HepG2 (cell line): ENCODE results near the gene MACROH2A1. TPM values are rescaled to one million over a fixed set of nuclear protein-coding genes. Genes with fewer than 3 reads are reported as not detected.
A peak's percentile ranks its signal among the peaks of the same experiment; 100 is the strongest.

ENCODE experiments used
- ATAC-seq: fragments of 200-7000 bp; cut with Tn5 transposase; 3 replicates; pipeline ENCODE4 v1.9.1; 2020; ENCODE audit warnings: mild to moderate bottlenecking, moderate library complexity
- BruUV-seq: library from RNA; stranded (reverse); fragments of 400-500 nt; replicated peaks from 2 replicates; lab custom pipeline; 2021; lab: Mats Ljungman, UMichigan
- CTCF ChIA-PET: fragments of 300-600 bp; formaldehyde crosslinking; extraction: SDS; loops from one replicate; lab custom pipeline; 2021; ENCODE audit warnings: low total read pairs, inconsistent platforms, low intra/inter-chr PET ratio; lab: Yijun Ruan, JAX
- POLR2A ChIA-PET: fragments of 350-600 bp; sonication (Branson Sonifier 250); formaldehyde crosslinking; loops from one replicate; lab custom pipeline; 2020; ENCODE audit warnings: antibody characterized with exemption, inconsistent platforms; lab: Yijun Ruan, JAX
- DNase-seq: peaks from one replicate; pipeline ENCODE4 v3.0.0-alpha.2; 2015; ENCODE audit warnings: low spot score
- FAIRE-seq: peaks from 3 replicates; lab custom pipeline; 2011; peaks lifted over from hg19 to GRCh38; lab: Jason Lieb, UNC
- H2AFZ ChIP-seq: one replicate; pipeline ENCODE4 v1.6.1; 2011; ENCODE audit warnings: low read length, inconsistent platforms
- H3K27ac ChIP-seq: fragments of 300-600 bp; 3 replicates; pipeline ENCODE4 v1.8.0; 2011; ENCODE audit warnings: mixed run types, mild to moderate bottlenecking, mixed read lengths, low read length, inconsistent platforms; ENCODE audit not compliant: insufficient read depth; ENCODE audit errors: extremely low read length
- H3K27me3 ChIP-seq, 2 experiments: fragments of 200-600 bp in 1 of 2; 2 replicates in 1 of 2; 3 replicates in 1 of 2; pipeline versions ENCODE4 v1.6.0 to v1.8.0; 2011; ENCODE audit warnings: low read length in 2 of 2, mild to moderate bottlenecking in 2 of 2, moderate library complexity in 2 of 2, inconsistent platforms in 1 of 2; ENCODE audit not compliant: insufficient read depth in 2 of 2, control insufficient read depth in 1 of 2
- H3K36me3 ChIP-seq, 2 experiments: fragments of 200-600 bp in 1 of 2; replicated peaks in 1 of 2; 2 replicates in 1 of 2; 3 replicates in 1 of 2; pipeline versions ENCODE4 v1.5.1 to v1.8.0; 2011; ENCODE audit warnings: low read length in 2 of 2, inconsistent platforms in 1 of 2; ENCODE audit not compliant: insufficient read depth in 2 of 2, control insufficient read depth in 1 of 2
- H3K4me1 ChIP-seq: 2 replicates; pipeline ENCODE4 v1.5.1; 2012; ENCODE audit warnings: low read length, inconsistent platforms; ENCODE audit not compliant: insufficient read depth
- H3K4me2 ChIP-seq: 2 replicates; pipeline ENCODE4 v1.6.0; 2011; ENCODE audit warnings: low read depth, low read length, inconsistent platforms
- H3K4me3 ChIP-seq, 3 experiments: fragments of 200-600 bp in 1 of 3; sonication (generic), shearing (Covaris generic) in 1 of 3; replicated peaks in 1 of 3; 2 replicates each; pipeline ENCODE4 v1.5.1; 2011 to 2016; ENCODE audit warnings: low read length in 3 of 3, inconsistent platforms in 2 of 3, low read depth in 2 of 3, mild to moderate bottlenecking in 2 of 3, control low read depth in 1 of 3, mixed read lengths in 1 of 3; ENCODE audit not compliant: insufficient read depth in 1 of 3
- H3K79me2 ChIP-seq: one replicate; pipeline ENCODE4 v1.6.1; 2011; ENCODE audit warnings: low read length, inconsistent platforms; ENCODE audit not compliant: insufficient read depth
- H3K9ac ChIP-seq: 2 replicates; pipeline ENCODE4 v1.6.0; 2011; ENCODE audit warnings: mild to moderate bottlenecking, low read depth, low read length, inconsistent platforms; ENCODE audit not compliant: insufficient read depth
- H3K9me3 ChIP-seq: 2 replicates; pipeline ENCODE4 v1.5.1; 2012; ENCODE audit warnings: mild to moderate bottlenecking, low read length
- H4K20me1 ChIP-seq: 2 replicates; pipeline ENCODE4 v1.6.0; 2011; ENCODE audit warnings: inconsistent platforms, mild to moderate bottlenecking, low read length, moderate library complexity; ENCODE audit not compliant: insufficient read depth
- FOSL2 ChIP-seq: sonication (generic); formaldehyde crosslinking; IDR thresholded peaks from 2 replicates; pipeline ENCODE4 v1.4.0; 2020; ENCODE audit warnings: missing genetic modification reagents
- FOXA1 ChIP-seq, 2 experiments: fragments of 450-650 bp in 1 of 2; sonication (generic) in 1 of 2; formaldehyde crosslinking in 1 of 2; IDR thresholded peaks; 2 replicates each; pipeline versions ENCODE4 v1.4.0 to v1.6.1; 2016 to 2020; ENCODE audit warnings: missing genetic modification reagents in 1 of 2
- JUN ChIP-seq: sonication (generic); formaldehyde crosslinking; IDR thresholded peaks from 2 replicates; pipeline ENCODE4 v1.4.0; 2020; ENCODE audit warnings: mild to moderate bottlenecking, missing genetic modification reagents
- NFATC3 ChIP-seq: sonication (generic); formaldehyde crosslinking; IDR thresholded peaks from 2 replicates; pipeline ENCODE4 v1.5.1; 2020; ENCODE audit warnings: mild to moderate bottlenecking, missing genetic modification reagents
- NFYB ChIP-seq: sonication (generic); formaldehyde crosslinking; IDR thresholded peaks from 2 replicates; pipeline ENCODE4 v1.4.0; 2020; ENCODE audit warnings: missing genetic modification reagents
- NR2F2 ChIP-seq: IDR thresholded peaks from 2 replicates; pipeline ENCODE4 v1.6.1; 2012; ENCODE audit warnings: low read depth, inconsistent platforms, borderline replicate concordance
- SMAD9 ChIP-seq: sonication (generic); formaldehyde crosslinking; IDR thresholded peaks from 2 replicates; pipeline ENCODE4 v1.5.1; 2020; ENCODE audit warnings: mild to moderate bottlenecking, missing genetic modification reagents
- SMYD3 ChIP-seq: sonication (generic); formaldehyde crosslinking; IDR thresholded peaks from 2 replicates; pipeline ENCODE4 v1.8.1; 2023; ENCODE audit warnings: mild to moderate bottlenecking, missing genetic modification reagents
- ZBTB8A ChIP-seq: sonication (generic); formaldehyde crosslinking; IDR thresholded peaks from 2 replicates; pipeline ENCODE4 v1.4.0; 2020; ENCODE audit warnings: mild to moderate bottlenecking, low read depth, missing genetic modification reagents, borderline replicate concordance
- ZNF3 ChIP-seq: IDR thresholded peaks from 2 replicates; pipeline ENCODE4 v1.7.0; 2017; ENCODE audit warnings: inconsistent platforms
- ZNF383 ChIP-seq: sonication (generic); formaldehyde crosslinking; IDR thresholded peaks from 2 replicates; pipeline ENCODE4 v1.4.0; 2020; ENCODE audit warnings: missing genetic modification reagents, mild to moderate bottlenecking, borderline replicate concordance
- ZNF530 ChIP-seq: sonication (generic); formaldehyde crosslinking; IDR thresholded peaks from 2 replicates; pipeline ENCODE4 v1.5.0; 2020; ENCODE audit warnings: low read depth, mild to moderate bottlenecking, missing genetic modification reagents
- WGBS: methylation state at CpG from one replicate; pipeline ENCODE4 v1.1.6; 2017; ENCODE audit warnings: low lambda C conversion rate; 5-methylcytosine and 5-hydroxymethylcytosine counted together
- in situ Hi-C: cut with HindIII; loops from 2 replicates; pipeline ENCODE4 v1.10.0; 2017; ENCODE audit warnings: low pct_unique_long_range_greater_than_20kb; ENCODE audit not compliant: extremely low pct_ligation_motif_present
- intact Hi-C: fragments of 100-400 bp; cut with micrococcal nuclease; formaldehyde crosslinking; loops from one replicate; pipeline ENCODE4 v1.10.0; 2022; ENCODE audit not compliant: unreplicated experiment
- polyA plus RNA-seq, 8 experiments: library from polyadenylated mRNA; depleted of rRNA in 3 of 8; stranded (reverse) in 7 of 8; unstranded in 1 of 8; fragments of >200 nt; fragmentation: Illumina TruSeq in 4 of 8; extraction: Trizol in 4 of 8; gene quantifications; 2 replicates each; pipeline versions ENCODE4 v1.2.1 to v1.2.3, GENCODE V29; 2011 to 2016; ENCODE audit warnings: low read depth in 4 of 8, missing spikeins in 1 of 8, mixed read lengths in 1 of 8; ENCODE audit not compliant: insufficient read depth in 1 of 8
- total RNA-seq, 5 experiments: library from RNA; depleted of rRNA; stranded (reverse); fragments of >200 nt; fragmentation: Illumina TruSeq; extraction: Trizol; gene quantifications; 2 replicates each; pipeline ENCODE4 v1.2.3, GENCODE V29; 2016; ENCODE audit warnings: low read depth in 1 of 5
- TF ChIP-seq, protein P1 (sequence below): sonication (generic); formaldehyde crosslinking; IDR thresholded peaks from 2 replicates; pipeline ENCODE4 v1.4.0; 2020; ENCODE audit warnings: mild to moderate bottlenecking, missing genetic modification reagents

Gene MACROH2A1
- total and polyA plus RNA-seq, 2 of the 13 experiments (the other 11 are each of a cell fraction or from before 2014, with no cell fraction given) = 69.1 to 158 TPM

DNA sequence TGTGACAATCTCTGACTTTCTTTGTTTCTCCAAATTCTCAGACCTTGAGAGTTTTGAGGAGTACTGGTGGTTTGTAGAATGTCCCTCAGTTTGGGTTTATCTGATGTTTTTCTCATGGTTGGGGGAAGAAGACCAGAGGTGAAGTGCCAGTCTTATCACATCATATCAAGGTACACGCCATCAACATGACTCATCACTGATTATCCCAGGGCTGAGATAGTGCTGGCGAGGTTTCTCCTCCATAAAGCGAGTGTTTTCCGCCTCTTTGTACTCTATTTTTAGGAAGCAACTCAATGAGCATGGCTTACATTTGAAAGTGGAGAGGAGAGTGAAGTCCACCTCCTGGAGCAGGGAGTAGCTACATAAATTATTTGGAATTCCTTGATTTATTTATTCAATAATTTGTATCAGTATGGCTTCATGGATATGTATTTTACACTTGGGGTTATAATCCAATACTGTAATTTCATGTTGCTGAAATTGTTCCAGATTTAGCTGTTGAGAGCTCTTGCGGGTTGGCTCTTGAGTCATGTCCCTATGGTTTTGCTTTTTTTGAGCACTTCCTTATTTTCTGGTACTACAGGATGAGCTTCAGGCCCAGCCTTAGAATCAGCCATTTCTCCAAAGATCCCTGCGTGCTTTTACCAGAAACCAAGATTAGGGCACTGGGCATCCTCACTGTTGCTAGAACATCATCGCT is 24.3 kb upstream of the MACROH2A1 start:
- in situ Hi-C loops = no loop called here
- intact Hi-C loops = no loop called here
- CTCF ChIA-PET = no interaction called here

DNA sequence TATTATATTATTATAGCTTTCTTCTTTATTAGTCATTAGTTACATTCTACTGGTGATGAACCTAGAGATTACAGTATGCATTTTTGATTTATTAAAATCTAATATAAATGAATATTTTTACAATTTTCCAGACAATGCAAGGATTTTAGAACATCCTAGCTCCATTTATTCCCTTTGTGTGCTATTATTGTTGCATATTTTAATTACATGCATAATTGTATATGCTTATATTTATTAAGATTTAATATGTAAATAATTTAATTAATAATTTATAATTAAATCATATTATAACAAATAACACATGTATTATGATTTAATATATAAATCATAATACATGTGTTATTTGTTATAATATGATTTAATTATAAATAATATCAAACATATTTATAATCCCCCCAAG is 23.4 kb upstream of the MACROH2A1 start:
- no peak for DNase-seq
- TF ChIP-seq ZNF530 (CRISPR knock-in tag) (no peak), SMYD3 (CRISPR knock-in tag) (no peak), ZNF383 (no peak), FOXA1 (IDR thresholded peaks at IDR 0.05) (no peak), FOXA1 (CRISPR knock-in tag; IDR thresholded peaks at IDR 0.05) (no peak), ZBTB8A (CRISPR knock-in tag) (no peak), NFATC3 (CRISPR knock-in tag) (no peak), ZNF3 (CRISPR knock-in tag) (no peak), SMAD9 (CRISPR knock-in tag) (no peak), NFYB (CRISPR knock-in tag) (no peak), NR2F2 (no peak)
- TF ChIP-seq, protein P1, sequence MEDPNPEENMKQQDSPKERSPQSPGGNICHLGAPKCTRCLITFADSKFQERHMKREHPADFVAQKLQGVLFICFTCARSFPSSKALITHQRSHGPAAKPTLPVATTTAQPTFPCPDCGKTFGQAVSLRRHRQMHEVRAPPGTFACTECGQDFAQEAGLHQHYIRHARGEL = no peak
- TF ChIP-seq, all 625 proteins: peak for 0
- Histone ChIP-seq H3K4me3 (no peak overlapping the region), H2AFZ (no peak overlapping the region), H3K27me3 (no peaks in the 10 kb centered on the region; a peak in 2 of 5 replicates), H3K9ac (no peak overlapping the region), H4K20me1 (no peaks in the 10 kb centered on the region), H3K4me1 (no peaks in the 10 kb centered on the region), H3K4me2 (no peak overlapping the region), H3K27ac (no peak overlapping the region), H3K36me3 (no peaks in the 10 kb centered on the region), H3K79me2 (no peaks in the 10 kb centered on the region), H3K9me3 (no peaks in the 10 kb centered on the region)
- intact Hi-C loops = no loop called here
- BruUV-seq = no TSS peak
- in situ Hi-C loops = no loop called here
- CTCF ChIA-PET = no interaction called here
- POLR2A ChIA-PET = no interaction called here
- no peak for FAIRE-seq
- no peak for ATAC-seq

More for the DNA sequence above, 24.3 kb upstream of the MACROH2A1 start:
- Histone ChIP-seq H3K4me1 (no peaks in the 10 kb centered on the region), H3K79me2 (no peaks in the 10 kb centered on the region), H3K27me3 (no peaks in the 10 kb centered on the region; a peak in 2 of 5 replicates), H3K27ac (no peak overlapping the region), H3K36me3 (no peaks in the 10 kb centered on the region), H4K20me1 (no peaks in the 10 kb centered on the region), H2AFZ (no peak overlapping the region), H3K4me3 (no peak overlapping the region), H3K9ac (no peak overlapping the region), H3K4me2 (no peak overlapping the region), H3K9me3 (no peaks in the 10 kb centered on the region)
- POLR2A ChIA-PET = no interaction called here
- ATAC-seq (no peak), FAIRE-seq (no peak), DNase-seq (peak; percentile 36)
- no TSS peak for BruUV-seq
- peak; percentile 42; the same call in 1 of the 2 replicates for TF ChIP-seq FOSL2 (CRISPR knock-in tag)
- no peak for TF ChIP-seq JUN (CRISPR knock-in tag)
- WGBS = 51% methylated on average over 7 of the region's 7 CpGs
